ENCODE measurements around the gene SNCA.

GRCh38 chr4:89700766-89701423, 136.1 kb downstream of the SNCA start:
- TF ChIP-seq CTCF (IDR thresholded peaks at IDR 0.05) (no peak), RFX5 (IDR thresholded peaks at IDR 0.05) (no peak), POLR2A (IDR thresholded peaks at IDR 0.05; ENCODE audit: low read length) (no peak), SMC3 (IDR thresholded peaks at IDR 0.05) (no peak), POLR2AphosphoS2 (conservative IDR thresholded peaks at IDR 0.05; ENCODE audit: low read length) (no peak), EP300 (IDR thresholded peaks at IDR 0.05) (no peak), ELK1 (IDR thresholded peaks at IDR 0.05; ENCODE audit: low read depth, low read length) (no peak), MAX (IDR thresholded peaks at IDR 0.05) (no peak), RNF2 (IDR thresholded peaks at IDR 0.05; ENCODE audit: borderline replicate concordance, low read depth) (no peak), KDM5A (IDR thresholded peaks at IDR 0.05) (no peak)
